Heart left ventricle (tissue), 13 donors: ENCODE data around the gene PDZD8.

Experiments used
- CTCF ChIP-seq, 12 donors: fragments of 200-600 bp; sonication (generic) in 4 of 12; IDR thresholded peaks; one replicate each; pipeline versions ENCODE4 v1.5.0 to v1.8.0; 2018 to 2022; ENCODE audit warnings: antibody characterized with exemption in 12 of 12, mild to moderate bottlenecking in 5 of 12
- POLR2A ChIP-seq, 2 donors: fragments of 450-650 bp; IDR thresholded peaks; one replicate each; pipeline ENCODE4 v1.6.1; 2017; ENCODE audit warnings: antibody characterized with exemption in 2 of 2, mild to moderate bottlenecking in 2 of 2, moderate library complexity in 2 of 2
- donor health status: ischemic (EF 13 %, LVEDD 7.1; RV severe dilation, severe dysfunction).
- donor health status: DM: no; HTN: yes; CAD: no.
- donor health status: DM: no; HTN: no; CAD: no.
- donor health status: ischemic (EF 25% LVEDD 6.9; RV normal size, moderate dysfunction).
- donor health status: ischemic (EF 25% LVEDD 5.7; RV mildly dilated, moderate dysfunction).
- donor health status: ischemic (EF 35%, LVEDD 5.7; RV mildly dilated, moderate dysfunction).
- donor health status: nonischemic (EF 11% LVEDD 7.7; RV severe dilation, severe dysfunction).
- donor health status: DM: yes; HTN: yes; CAD: no.
- donor health status: PGD.
- donor health status: ischemic (EF 29% LVEDD 5.4; RV normal size, mild dysfunction).
- donor health status: nonischemic (EF 23%, LVEDD 6.1; RV moderate dilation, normal function).

GRCh38 chr10:117268907-117269306 is 106.3 kb downstream of the PDZD8 start:
- TF ChIP-seq POLR2A (IDR thresholded peaks at IDR 0.05) = no peak
- no peak for TF ChIP-seq CTCF (IDR thresholded peaks at IDR 0.05)
